ENCODE data around the gene NDNF. TPM values are rescaled to one million over a fixed set of nuclear protein-coding genes. Genes with fewer than 3 reads are reported as not detected.

Gene NDNF
- total and polyA plus RNA-seq, 2 donors (not counting 1 experiment from before 2014, with no cell fraction given): 6.4 to 9.6 TPM

DNA sequence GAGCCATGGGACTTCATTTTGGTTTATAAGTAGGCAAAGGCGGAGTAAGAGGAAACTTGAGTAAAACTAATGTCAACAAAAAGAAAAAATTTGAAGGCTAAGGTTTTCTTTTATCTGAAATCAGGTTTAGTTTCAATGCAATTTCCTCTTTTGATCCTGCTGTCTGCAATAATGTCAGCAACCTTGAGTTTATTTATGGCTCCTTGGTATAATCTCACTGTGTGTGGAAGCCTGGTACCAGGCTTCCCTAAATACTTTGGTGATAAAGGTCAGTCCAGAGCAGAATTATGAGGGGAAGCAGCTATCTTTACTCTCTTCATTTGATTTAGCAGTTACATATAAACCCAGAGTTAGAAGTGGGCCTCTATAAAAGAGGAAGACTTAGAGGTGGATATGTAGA, 57.8 kb downstream of the NDNF start:
- DNase-seq (ENCODE audit: low read depth in 2 of 2): no peak
- Histone ChIP-seq H4K20me1 (ENCODE audit: control insufficient read depth, extremely low read depth, insufficient read depth, low read length) (no peaks in the 10 kb centered on the region), H3K4me2 (ENCODE audit: extremely low read depth, insufficient read depth, low read length) (no peak overlapping the region), H3K9me3 (ENCODE audit: control insufficient read depth, insufficient read depth, low read depth, low read length) (no peaks in the 10 kb centered on the region), H3K79me2 (ENCODE audit: control insufficient read depth, insufficient read depth, low read length) (no peaks in the 10 kb centered on the region), H2AFZ (ENCODE audit: low read length) (no peak overlapping the region), H3K36me3 (ENCODE audit: control insufficient read depth, insufficient read depth, low read length) (no peaks in the 10 kb centered on the region), H3K27me3 (ENCODE audit: control insufficient read depth, insufficient read depth, low read length) (no peaks in the 10 kb centered on the region), H3K4me3 (replicated peaks in 1 of 4; ENCODE audit: control extremely low read depth in 1 of 4, insufficient read depth in 1 of 4, low read depth in 3 of 4, low read length in 4 of 4) (no peak overlapping the region), H3K27ac (ENCODE audit: insufficient read depth, low read length) (no peak overlapping the region), H3K9ac (ENCODE audit: insufficient read depth, low read length) (no peak overlapping the region), H3K4me1 (ENCODE audit: control insufficient read depth, extremely low read depth, insufficient read depth, low read length) (no peaks in the 10 kb centered on the region)
- TF ChIP-seq CTCF (conservative IDR thresholded peaks at IDR 0.05 in 1 of 2, IDR thresholded peaks at IDR 0.05 in 1 of 2; ENCODE audit: low read depth in 1 of 2, low read length in 2 of 2) (no peak), EZH2 (IDR thresholded peaks at IDR 0.05; ENCODE audit: low read length, missing control alignments) (no peak)

GRCh38 chr4:121011780-121012340, 60.5 kb downstream of the NDNF start:
- Histone ChIP-seq H3K36me3 (ENCODE audit: control insufficient read depth, insufficient read depth, low read length) (no peaks in the 10 kb centered on the region), H3K9ac (ENCODE audit: insufficient read depth, low read length) (no peak overlapping the region), H3K4me1 (ENCODE audit: control insufficient read depth, extremely low read depth, insufficient read depth, low read length) (no peaks in the 10 kb centered on the region), H4K20me1 (ENCODE audit: control insufficient read depth, extremely low read depth, insufficient read depth, low read length) (no peaks in the 10 kb centered on the region), H3K4me3 (replicated peaks in 1 of 4; ENCODE audit: control extremely low read depth in 1 of 4, insufficient read depth in 1 of 4, low read depth in 3 of 4, low read length in 4 of 4) (no peak overlapping the region), H3K9me3 (ENCODE audit: control insufficient read depth, insufficient read depth, low read depth, low read length) (no peaks in the 10 kb centered on the region), H3K79me2 (ENCODE audit: control insufficient read depth, insufficient read depth, low read length) (no peaks in the 10 kb centered on the region), H3K4me2 (ENCODE audit: extremely low read depth, insufficient read depth, low read length) (no peak overlapping the region), H2AFZ (ENCODE audit: low read length) (no peak overlapping the region), H3K27me3 (ENCODE audit: control insufficient read depth, insufficient read depth, low read length) (no peaks in the 10 kb centered on the region), H3K27ac (ENCODE audit: insufficient read depth, low read length) (no peak overlapping the region)
- TF ChIP-seq EZH2 (IDR thresholded peaks at IDR 0.05; ENCODE audit: low read length, missing control alignments): no peak
- TF ChIP-seq CTCF (conservative IDR thresholded peaks at IDR 0.05 in 1 of 2, IDR thresholded peaks at IDR 0.05 in 1 of 2; ENCODE audit: low read depth in 1 of 2, low read length in 2 of 2): no peak
- no peak for DNase-seq (ENCODE audit: low read depth in 2 of 2)

DNA sequence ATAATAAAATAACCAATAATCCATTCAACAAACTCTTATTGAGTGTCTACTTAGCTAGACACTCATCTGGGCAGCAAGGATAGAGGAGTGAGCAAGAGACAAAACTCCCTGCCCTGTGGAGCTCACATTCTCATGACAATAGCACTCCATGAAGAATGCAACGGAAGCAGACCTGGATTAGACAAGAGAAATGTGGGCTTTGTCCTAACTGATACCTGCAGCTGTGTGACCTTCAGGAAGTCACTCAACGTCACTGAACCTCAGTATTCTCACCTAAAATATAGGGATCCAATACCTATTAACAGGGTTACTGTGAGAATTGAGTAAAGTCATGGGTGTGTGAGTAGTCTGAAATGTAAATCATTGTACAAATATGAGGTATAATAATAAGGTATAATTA, 61.2 kb downstream of the NDNF start:
- no peak overlapping the region for H3K9ac ChIP-seq (ENCODE audit: insufficient read depth, low read length)
- no peak overlapping the region for H3K4me2 ChIP-seq (ENCODE audit: extremely low read depth, insufficient read depth, low read length)
- H3K36me3 ChIP-seq (ENCODE audit: control insufficient read depth, insufficient read depth, low read length): no peaks in the 10 kb centered on the region
- no peak overlapping the region for H3K27ac ChIP-seq (ENCODE audit: insufficient read depth, low read length)
- H3K4me1 ChIP-seq (ENCODE audit: control insufficient read depth, extremely low read depth, insufficient read depth, low read length): no peaks in the 10 kb centered on the region
- TF ChIP-seq EZH2 (IDR thresholded peaks at IDR 0.05; ENCODE audit: low read length, missing control alignments): no peak
- no peak for TF ChIP-seq CTCF (conservative IDR thresholded peaks at IDR 0.05 in 1 of 2, IDR thresholded peaks at IDR 0.05 in 1 of 2; ENCODE audit: low read depth in 1 of 2, low read length in 2 of 2)
- H3K79me2 ChIP-seq (ENCODE audit: control insufficient read depth, insufficient read depth, low read length): no peaks in the 10 kb centered on the region
- no peak for DNase-seq (ENCODE audit: low read depth in 2 of 2)
- no peaks in the 10 kb centered on the region for H4K20me1 ChIP-seq (ENCODE audit: control insufficient read depth, extremely low read depth, insufficient read depth, low read length)
- no peaks in the 10 kb centered on the region for H3K9me3 ChIP-seq (ENCODE audit: control insufficient read depth, insufficient read depth, low read depth, low read length)
- no peak overlapping the region for H3K4me3 ChIP-seq (replicated peaks in 1 of 4; ENCODE audit: control extremely low read depth in 1 of 4, insufficient read depth in 1 of 4, low read depth in 3 of 4, low read length in 4 of 4)
- H3K27me3 ChIP-seq (ENCODE audit: control insufficient read depth, insufficient read depth, low read length): no peaks in the 10 kb centered on the region
- no peak overlapping the region for H2AFZ ChIP-seq (ENCODE audit: low read length)

Data from fibroblast of lung (primary cell).